Neural progenitor cell (in vitro differentiated cells): ENCODE measurements around the gene MPP7. TPM values are rescaled to one million over a fixed set of nuclear protein-coding genes. Genes with fewer than 3 reads are reported as not detected.

ENCODE experiments used
- DNase-seq: peaks from one replicate; pipeline ENCODE4 v3.0.0-alpha.2; 2016; ENCODE audit warnings: low spot score
- H2AFZ ChIP-seq: fragments of 200-600 bp; sonication (generic); replicated peaks from 2 replicates; pipeline ENCODE4 v1.6.1; 2016; ENCODE audit warnings: antibody characterized with exemption
- H3F3A ChIP-seq: fragments of 200-600 bp; sonication (generic); 2 replicates; pipeline ENCODE4 v1.6.1; 2016; ENCODE audit warnings: antibody characterized with exemption, low read depth
- H3K27ac ChIP-seq: fragments of 200-600 bp; sonication (generic); 2 replicates; pipeline ENCODE4 v1.5.1; 2016; ENCODE audit warnings: mild to moderate bottlenecking
- H3K27me3 ChIP-seq: fragments of 200-600 bp; sonication (generic); 2 replicates; pipeline ENCODE4 v1.6.1; 2016; ENCODE audit warnings: mild to moderate bottlenecking, moderate library complexity
- H3K36me3 ChIP-seq: fragments of 200-600 bp; sonication (generic); 2 replicates; pipeline ENCODE4 v1.5.1; 2016
- H3K4me1 ChIP-seq: fragments of 200-600 bp; sonication (generic); 2 replicates; pipeline ENCODE4 v1.6.1; 2016; ENCODE audit warnings: mixed run types
- H3K4me2 ChIP-seq: fragments of 200-600 bp; sonication (generic); 2 replicates; pipeline ENCODE4 v1.6.1; 2016
- H3K4me3 ChIP-seq: fragments of 200-600 bp; sonication (generic); 2 replicates; pipeline ENCODE4 v1.5.1; 2016
- H3K79me2 ChIP-seq: fragments of 200-600 bp; sonication (generic); 2 replicates; pipeline ENCODE4 v1.6.1; 2016; ENCODE audit warnings: low read depth
- H3K9ac ChIP-seq: fragments of 200-600 bp; sonication (generic); 2 replicates; pipeline ENCODE4 v1.6.1; 2016
- H3K9me3 ChIP-seq: fragments of 200-600 bp; sonication (generic); 2 replicates; pipeline ENCODE4 v1.5.1; 2016; ENCODE audit warnings: low read depth
- H4K20me1 ChIP-seq: fragments of 200-600 bp; sonication (generic); 2 replicates; pipeline ENCODE4 v1.6.1; 2016; ENCODE audit warnings: low read depth
- H3K27ac Mint-ChIP-seq: 3 replicates; pipeline ENCODE4 v1.8.0; 2021; ENCODE audit warnings: mixed read lengths
- H3K27me3 Mint-ChIP-seq: 2 replicates; pipeline ENCODE4 v1.8.0; 2022; ENCODE audit warnings: low read depth, mild to moderate bottlenecking, inconsistent platforms, moderate library complexity, mixed read lengths; ENCODE audit not compliant: insufficient read depth
- H3K36me3 Mint-ChIP-seq: 3 replicates; pipeline ENCODE4 v1.8.0; 2021; ENCODE audit warnings: mixed read lengths
- H3K4me1 Mint-ChIP-seq: 3 replicates; pipeline ENCODE4 v1.8.0; 2021; ENCODE audit warnings: mixed read lengths
- H3K4me3 Mint-ChIP-seq: 3 replicates; pipeline ENCODE4 v1.8.0; 2021; ENCODE audit warnings: mild to moderate bottlenecking, moderate library complexity, mixed read lengths
- H3K9me3 Mint-ChIP-seq: 3 replicates; pipeline ENCODE4 v1.8.0; 2020; ENCODE audit warnings: mixed read lengths
- EZH2 ChIP-seq: fragments of 200-600 bp; sonication (generic); IDR thresholded peaks from 2 replicates; pipeline ENCODE4 v1.6.1; 2017; ENCODE audit warnings: antibody characterized with exemption, mild to moderate bottlenecking, moderate library complexity
- EZH2phosphoT487 ChIP-seq: fragments of 200-600 bp; sonication (generic); IDR thresholded peaks from 2 replicates; pipeline ENCODE4 v1.6.1; 2017; ENCODE audit warnings: antibody characterized with exemption
- total RNA-seq: library from RNA; depleted of rRNA; stranded (reverse); fragments of >200 nt; gene quantifications from 2 replicates; pipeline ENCODE4 v1.2.3, GENCODE V29; 2015; ENCODE audit warnings: low replicate concordance
- TF ChIP-seq, protein P1 (sequence below): fragments of 200-600 bp; sonication (generic); IDR thresholded peaks from 2 replicates; pipeline ENCODE4 v1.5.1; 2017; ENCODE audit warnings: antibody characterized with exemption, mild to moderate bottlenecking

The MPP7 gene
- total RNA-seq, 1 donor from 2014 or later, result 8.5 TPM

GRCh38 chr10:28283251-28283650 lies 19.6 kb downstream of the MPP7 start:
- Histone ChIP-seq H3K4me1 (peaks cover 32% of the 10 kb centered on the region), H3K27ac (no peak overlapping the region), H2AFZ (no peak overlapping the region), H3K4me3 (no peak overlapping the region), H3K9me3 (no peaks in the 10 kb centered on the region), H3K4me2 (peak overlapping the region; percentile 68), H3K9ac (no peak overlapping the region), H3K79me2 (no peaks in the 10 kb centered on the region), H3K36me3 (no peaks in the 10 kb centered on the region), H3F3A (peaks cover 16% of the 10 kb centered on the region), H3K27me3 (no peaks in the 10 kb centered on the region), H4K20me1 (no peaks in the 10 kb centered on the region)
- no peak for DNase-seq
- Mint-ChIP-seq H3K36me3 (no peaks in the 10 kb centered on the region), H3K4me1 (peaks cover 19% of the 10 kb centered on the region), H3K27me3 (peaks cover 2% of the 10 kb centered on the region), H3K4me3 (no peak overlapping the region), H3K27ac (no peak overlapping the region), H3K9me3 (no peaks in the 10 kb centered on the region)
- TF ChIP-seq, protein P1, sequence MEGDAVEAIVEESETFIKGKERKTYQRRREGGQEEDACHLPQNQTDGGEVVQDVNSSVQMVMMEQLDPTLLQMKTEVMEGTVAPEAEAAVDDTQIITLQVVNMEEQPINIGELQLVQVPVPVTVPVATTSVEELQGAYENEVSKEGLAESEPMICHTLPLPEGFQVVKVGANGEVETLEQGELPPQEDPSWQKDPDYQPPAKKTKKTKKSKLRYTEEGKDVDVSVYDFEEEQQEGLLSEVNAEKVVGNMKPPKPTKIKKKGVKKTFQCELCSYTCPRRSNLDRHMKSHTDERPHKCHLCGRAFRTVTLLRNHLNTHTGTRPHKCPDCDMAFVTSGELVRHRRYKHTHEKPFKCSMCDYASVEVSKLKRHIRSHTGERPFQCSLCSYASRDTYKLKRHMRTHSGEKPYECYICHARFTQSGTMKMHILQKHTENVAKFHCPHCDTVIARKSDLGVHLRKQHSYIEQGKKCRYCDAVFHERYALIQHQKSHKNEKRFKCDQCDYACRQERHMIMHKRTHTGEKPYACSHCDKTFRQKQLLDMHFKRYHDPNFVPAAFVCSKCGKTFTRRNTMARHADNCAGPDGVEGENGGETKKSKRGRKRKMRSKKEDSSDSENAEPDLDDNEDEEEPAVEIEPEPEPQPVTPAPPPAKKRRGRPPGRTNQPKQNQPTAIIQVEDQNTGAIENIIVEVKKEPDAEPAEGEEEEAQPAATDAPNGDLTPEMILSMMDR, result no peak
- TF ChIP-seq EZH2phosphoT487 (no peak), EZH2 (no peak)

DNA sequence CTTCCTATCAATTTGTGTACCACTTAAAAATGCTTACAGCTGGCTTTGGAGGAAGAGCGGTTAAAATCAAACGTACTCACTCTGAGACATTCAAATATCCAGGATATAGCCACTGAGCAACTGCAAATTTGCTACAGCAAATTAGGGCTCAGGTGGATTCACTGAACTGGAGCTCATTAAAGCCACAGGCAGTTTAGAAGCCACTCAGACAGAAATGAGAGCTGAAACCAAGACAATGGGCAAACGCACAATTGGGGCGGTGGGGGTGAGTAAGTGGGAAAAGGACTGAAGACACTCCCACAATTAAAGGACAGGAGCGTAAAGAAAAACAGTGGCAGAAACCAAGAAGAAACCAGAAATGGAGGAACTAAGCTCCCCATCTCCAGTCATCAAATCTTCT lies 20.5 kb downstream of the MPP7 start:
- no peaks in the 10 kb centered on the region for H3K79me2 ChIP-seq
- Mint-ChIP-seq H3K27ac (no peak overlapping the region), H3K27me3 (peaks cover 2% of the 10 kb centered on the region)

GRCh38 chr10:28281726-28282315 lies 21.0 kb downstream of the MPP7 start:
- Histone ChIP-seq H2AFZ (no peak overlapping the region), H3F3A (peaks cover 16% of the 10 kb centered on the region), H4K20me1 (no peaks in the 10 kb centered on the region), H3K36me3 (no peaks in the 10 kb centered on the region), H3K4me2 (peak overlapping the region; percentile 68), H3K9me3 (no peaks in the 10 kb centered on the region), H3K27ac (peak overlapping the region; percentile 75), H3K4me1 (peaks cover 34% of the 10 kb centered on the region), H3K4me3 (no peak overlapping the region), H3K79me2 (no peaks in the 10 kb centered on the region), H3K9ac (no peak overlapping the region), H3K27me3 (no peaks in the 10 kb centered on the region)
- Mint-ChIP-seq H3K36me3 (no peaks in the 10 kb centered on the region), H3K27ac (no peak overlapping the region), H3K4me3 (no peak overlapping the region), H3K4me1 (peaks cover 19% of the 10 kb centered on the region), H3K9me3 (no peaks in the 10 kb centered on the region), H3K27me3 (peaks cover 2% of the 10 kb centered on the region)
- DNase-seq, result peak; percentile 11
- TF ChIP-seq EZH2phosphoT487, result peak; percentile 23
- TF ChIP-seq, protein P1, result no peak

More for the DNA sequence above, 20.5 kb downstream of the MPP7 start:
- Mint-ChIP-seq H3K36me3 (no peaks in the 10 kb centered on the region), H3K4me1 (peaks cover 19% of the 10 kb centered on the region), H3K9me3 (no peaks in the 10 kb centered on the region), H3K4me3 (no peak overlapping the region)
- Histone ChIP-seq H3K4me1 (peaks cover 32% of the 10 kb centered on the region), H3F3A (peaks cover 16% of the 10 kb centered on the region), H3K36me3 (no peaks in the 10 kb centered on the region), H3K4me3 (no peak overlapping the region), H3K4me2 (peak overlapping the region; percentile 68), H4K20me1 (no peaks in the 10 kb centered on the region), H3K9ac (no peak overlapping the region), H2AFZ (peak overlapping the region; percentile 12), H3K27me3 (no peaks in the 10 kb centered on the region), H3K9me3 (no peaks in the 10 kb centered on the region), H3K27ac (peak overlapping the region; percentile 75)
- no peak for TF ChIP-seq EZH2phosphoT487
- TF ChIP-seq, protein P1, result no peak
- TF ChIP-seq EZH2, result no peak
- DNase-seq, result peak; percentile 76
